Measurements from ENCODE around the gene ETV4. TPM values are rescaled to one million over a fixed set of nuclear protein-coding genes. Genes with fewer than 3 reads are reported as not detected.

The ETV4 gene
- total RNA-seq, 4 donors from 2014 or later: 0.22 TPM; not detected in 3

- TF ChIP-seq CTCF (IDR thresholded peaks at IDR 0.05; ENCODE audit: low read depth): no peak
Observed at GRCh38 chr17:43578404-43578698, 32.2 kb upstream of the ETV4 start.

GRCh38 chr17:43577664-43578403 is 31.7 kb upstream of the ETV4 start:
- TF ChIP-seq CTCF (IDR thresholded peaks at IDR 0.05; ENCODE audit: low read depth): no peak

DNA sequence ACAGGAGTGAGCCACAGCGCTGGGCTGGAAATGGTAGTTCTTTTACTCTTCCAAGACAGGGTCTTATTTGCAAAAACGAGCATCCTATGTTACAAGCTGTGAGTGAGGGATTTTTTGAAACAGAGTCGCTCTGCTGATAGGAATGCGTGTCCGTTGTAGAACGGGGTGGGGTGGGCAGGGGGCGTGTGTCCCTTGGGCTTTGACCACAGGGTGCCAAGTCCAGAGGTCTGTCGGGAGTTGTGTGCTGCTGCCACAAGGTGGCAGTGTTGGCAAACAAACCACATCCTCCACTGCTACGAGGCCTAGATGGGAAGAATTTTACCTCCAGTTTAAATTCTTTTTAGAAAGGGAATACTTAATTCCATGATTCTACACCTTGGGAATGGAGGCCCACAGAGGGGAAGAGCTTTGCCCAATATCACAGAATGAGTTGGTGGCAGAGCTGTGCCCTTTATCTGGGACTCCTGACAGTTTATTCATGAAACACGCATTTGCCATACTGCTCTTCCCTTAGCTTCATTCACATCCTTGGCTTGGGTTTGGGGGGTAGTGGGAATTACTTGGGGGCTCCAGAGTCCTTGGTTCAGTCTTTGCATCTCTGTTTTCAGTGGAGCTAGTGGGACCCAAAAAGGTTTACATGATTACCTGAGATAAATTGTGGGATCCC is 30.6 kb upstream of the ETV4 start:
- TF ChIP-seq CTCF (IDR thresholded peaks at IDR 0.05; ENCODE audit: low read depth): no peak

DNA sequence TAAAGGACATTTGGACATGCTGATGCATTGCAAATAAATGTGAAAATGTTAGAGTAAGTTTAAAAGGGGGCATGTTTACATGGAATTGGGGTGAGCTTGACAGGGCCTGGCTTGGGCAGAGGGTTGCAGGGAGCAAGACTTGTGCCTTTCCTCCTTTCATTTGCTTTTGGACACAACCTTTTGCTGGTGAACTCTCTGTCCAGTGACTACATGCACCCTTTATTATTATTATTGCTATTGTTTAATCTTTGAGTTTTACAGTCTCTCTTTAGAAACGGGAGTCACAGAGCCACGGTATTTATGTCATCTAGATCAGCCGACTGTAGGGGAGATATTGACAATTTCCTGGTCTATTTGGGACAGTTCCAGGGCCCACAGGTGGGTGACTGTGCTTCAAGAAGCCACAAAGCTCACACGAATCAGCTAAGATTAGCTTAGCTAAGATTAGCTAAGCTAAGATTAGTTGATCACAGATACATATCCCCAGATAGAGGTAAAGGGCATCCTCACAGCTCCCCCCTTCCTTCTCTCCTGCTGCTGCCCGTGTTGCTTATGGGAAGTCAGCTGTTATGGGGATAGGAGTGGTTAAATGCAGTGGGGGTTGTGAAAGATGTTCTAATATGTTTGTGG is 28.9 kb upstream of the ETV4 start:
- TF ChIP-seq CTCF (IDR thresholded peaks at IDR 0.05; ENCODE audit: low read depth): no peak

DNA sequence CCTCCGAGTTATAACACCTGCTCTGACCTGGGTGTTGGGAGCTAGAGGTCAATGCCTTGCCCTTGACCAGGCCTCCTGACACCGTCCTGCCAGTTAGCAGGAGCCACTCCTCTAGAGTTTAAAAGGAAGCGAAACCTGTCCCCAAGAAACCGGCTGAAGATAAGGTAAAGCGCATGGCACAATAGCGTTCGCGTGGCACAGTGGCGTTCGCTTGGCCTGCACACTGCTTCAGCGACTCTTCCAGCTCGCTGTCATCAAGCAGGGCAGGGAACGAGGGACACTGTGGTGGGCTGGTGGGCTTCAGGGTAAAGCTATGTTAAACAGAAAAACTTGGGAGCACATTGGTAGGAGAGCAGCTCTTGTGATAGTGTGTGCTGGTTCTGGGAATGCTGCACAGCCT is 28.2 kb upstream of the ETV4 start:
- TF ChIP-seq CTCF (IDR thresholded peaks at IDR 0.05; ENCODE audit: low read depth): no peak

GRCh38 chr17:43573579-43574321 is 27.6 kb upstream of the ETV4 start:
- no peak for TF ChIP-seq CTCF (IDR thresholded peaks at IDR 0.05; ENCODE audit: low read depth)

Data from subcutaneous adipose tissue (tissue), 4 donors.